Activated naive CD8-positive, alpha-beta T cell (primary cell): Measurements from ENCODE around the gene SPON1.
A peak's percentile ranks its signal among the peaks of the same experiment; 100 is the strongest.
"Not testable (repeated sequence)": the region's sequence is repeated elsewhere in the genome, so short reads cannot be mapped to it uniquely, and the experiment has no call there.

Experiments
- H3K27ac Mint-ChIP-seq: one replicate; pipeline ENCODE4 v1.8.0; 2021; ENCODE audit warnings: mixed read lengths
- H3K27me3 Mint-ChIP-seq: one replicate; pipeline ENCODE4 v1.8.0; 2021; ENCODE audit warnings: mixed read lengths
- H3K36me3 Mint-ChIP-seq: one replicate; pipeline ENCODE4 v1.8.0; 2021; ENCODE audit warnings: mixed read lengths
- H3K4me1 Mint-ChIP-seq: one replicate; pipeline ENCODE4 v1.8.0; 2021; ENCODE audit warnings: low read depth, mixed read lengths
- H3K4me3 Mint-ChIP-seq: one replicate; pipeline ENCODE4 v1.8.0; 2021; ENCODE audit warnings: mild to moderate bottlenecking, mixed read lengths
- H3K9me3 Mint-ChIP-seq: one replicate; pipeline ENCODE4 v1.8.0; 2021; ENCODE audit warnings: low read depth, mixed read lengths

The SPON1 gene

DNA sequence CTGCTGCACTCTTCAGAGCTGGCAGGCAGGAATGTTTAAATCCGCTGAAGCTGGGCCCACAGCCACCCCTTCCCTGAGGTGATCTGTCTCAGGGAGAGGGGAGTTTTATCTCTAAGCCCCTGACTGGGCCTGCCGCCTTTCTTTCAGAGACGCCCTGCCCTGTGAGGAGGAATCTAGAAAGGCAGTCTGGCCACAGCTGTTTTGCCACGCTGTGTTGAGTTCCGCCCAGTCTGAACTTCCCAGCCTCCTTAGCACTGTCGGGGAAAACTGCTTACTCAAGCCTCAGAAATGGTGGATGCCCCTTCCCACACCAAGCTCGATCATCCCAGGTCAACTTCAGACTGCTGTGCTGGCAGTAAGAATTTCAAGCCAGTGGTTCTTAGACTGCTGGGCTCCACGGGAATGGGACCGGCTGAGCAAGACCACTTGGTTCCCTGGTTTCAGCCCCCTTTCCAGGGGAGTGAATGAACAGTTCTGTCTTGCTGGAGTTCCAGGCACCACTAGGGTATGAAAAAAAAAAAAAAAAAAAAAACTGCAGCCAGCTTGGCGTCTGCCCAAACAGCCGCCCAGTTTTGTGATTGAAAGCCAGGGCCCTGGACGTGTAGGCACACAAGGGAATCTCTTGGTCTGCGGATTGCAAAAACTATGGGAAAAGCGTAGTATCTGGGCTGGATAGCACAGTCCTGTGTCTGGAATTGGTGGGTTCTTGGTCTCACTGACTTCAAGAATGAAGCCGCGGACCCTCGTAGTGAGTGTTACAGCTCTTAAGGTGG, 127.4 kb downstream of the SPON1 start:
- H3K9me3 Mint-ChIP-seq: peaks cover 16% of the 10 kb centered on the region
- peaks cover 34% of the 10 kb centered on the region for H3K4me1 Mint-ChIP-seq
- peak overlapping the region; percentile 72 for H3K4me3 Mint-ChIP-seq
- H3K27ac Mint-ChIP-seq: peak overlapping the region; percentile 13
- peaks cover 24% of the 10 kb centered on the region for H3K36me3 Mint-ChIP-seq
- H3K27me3 Mint-ChIP-seq: no peaks in the 10 kb centered on the region

DNA sequence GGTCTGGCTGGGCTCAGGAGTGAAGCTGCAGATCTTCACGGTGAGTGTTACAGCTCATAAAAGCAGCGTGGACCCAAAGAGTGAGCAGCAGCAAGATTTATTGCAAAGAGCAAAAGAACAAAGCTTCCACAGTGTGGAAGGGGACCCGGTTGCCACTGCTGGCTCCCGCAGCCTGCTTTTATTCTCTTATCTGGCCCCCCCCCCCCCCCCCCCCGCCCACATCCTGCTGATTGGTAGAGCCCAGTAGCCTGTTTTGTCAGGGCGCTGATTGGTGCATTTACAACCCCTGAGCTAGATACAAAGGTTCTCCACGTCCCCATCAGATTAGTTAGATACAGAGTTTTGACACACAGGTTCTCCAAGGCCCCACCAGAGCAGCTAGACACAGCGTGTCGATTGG, 128.1 kb downstream of the SPON1 start:
- Mint-ChIP-seq H3K4me3 (peak overlapping the region; percentile 72), H3K36me3 (peaks cover 23% of the 10 kb centered on the region), H3K9me3 (peaks cover 16% of the 10 kb centered on the region), H3K27ac (peak overlapping the region; percentile 55), H3K4me1 (peaks cover 34% of the 10 kb centered on the region)
- H3K27me3 Mint-ChIP-seq: not testable (repeated sequence)

DNA sequence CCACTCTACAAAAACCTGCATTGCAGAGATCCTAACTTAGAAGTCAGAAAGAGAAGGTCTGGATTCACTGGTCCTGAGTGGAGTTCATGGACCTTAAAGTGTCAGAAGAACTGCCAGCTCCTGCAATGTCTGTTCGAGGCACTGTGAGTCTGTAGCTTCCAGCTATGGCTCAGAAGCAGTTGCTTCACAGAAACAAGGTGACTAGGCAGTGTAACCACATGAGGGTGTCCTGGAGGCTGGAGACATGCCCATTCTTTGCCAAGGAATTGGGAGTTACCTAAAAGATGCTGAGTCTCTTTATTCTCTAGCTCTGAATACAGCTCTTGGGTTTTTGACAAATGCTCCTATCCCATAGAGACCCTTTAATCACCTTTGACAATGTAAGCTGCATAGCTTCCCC, 130.5 kb downstream of the SPON1 start:
- Mint-ChIP-seq H3K36me3 (peaks cover 11% of the 10 kb centered on the region), H3K27me3 (no peaks in the 10 kb centered on the region), H3K4me1 (peaks cover 34% of the 10 kb centered on the region), H3K9me3 (peaks cover 6% of the 10 kb centered on the region), H3K27ac (no peak overlapping the region), H3K4me3 (no peak overlapping the region)

DNA sequence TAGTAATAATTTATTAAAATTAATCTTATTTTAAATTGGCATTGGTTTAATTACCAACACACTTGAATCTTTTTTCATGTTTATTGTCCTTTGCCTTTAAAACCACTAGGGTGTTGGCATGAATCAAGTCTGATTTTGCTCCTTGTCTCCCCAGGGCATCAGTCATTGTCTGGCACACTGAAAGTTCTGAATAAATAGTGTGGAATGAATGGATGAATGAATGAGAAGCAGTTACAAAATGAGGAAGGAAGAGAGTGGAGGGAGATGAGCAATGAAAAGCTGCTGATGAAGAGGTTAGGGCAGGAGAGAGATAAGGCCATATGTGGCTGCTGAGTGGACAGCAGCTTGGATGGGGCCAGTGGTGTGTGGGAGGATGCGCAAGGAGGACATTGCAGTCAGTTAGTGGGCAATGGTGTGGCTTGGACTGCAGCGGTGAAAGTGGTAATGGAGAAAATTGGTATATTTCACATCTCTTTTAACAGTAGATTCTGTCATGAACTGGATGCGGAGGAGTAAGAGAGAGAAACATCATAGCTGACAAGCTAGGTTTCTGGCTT, 132.0 kb downstream of the SPON1 start:
- no peak overlapping the region for H3K4me3 Mint-ChIP-seq
- peaks cover 4% of the 10 kb centered on the region for H3K36me3 Mint-ChIP-seq
- no peaks in the 10 kb centered on the region for H3K27me3 Mint-ChIP-seq
- no peaks in the 10 kb centered on the region for H3K9me3 Mint-ChIP-seq
- no peak overlapping the region for H3K27ac Mint-ChIP-seq
- H3K4me1 Mint-ChIP-seq: peaks cover 25% of the 10 kb centered on the region

DNA sequence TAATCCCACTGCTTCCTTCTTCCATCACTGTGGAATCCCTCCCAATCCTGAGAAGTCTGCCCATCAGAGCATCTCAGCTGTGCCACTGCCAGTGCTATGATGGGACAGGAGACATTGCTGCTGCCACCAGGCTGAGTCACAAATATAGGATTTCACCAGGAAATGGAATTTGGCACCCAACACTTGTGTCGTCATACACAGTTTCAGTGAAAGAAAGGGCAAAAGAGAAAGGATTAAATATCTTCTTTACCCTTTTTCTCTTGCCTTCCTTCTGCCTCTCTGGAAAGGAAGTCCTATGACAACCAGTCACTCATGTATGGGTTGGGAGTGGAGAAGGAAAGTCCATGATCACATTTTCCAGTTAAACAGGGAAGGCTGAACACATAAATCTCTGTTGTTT, 133.4 kb downstream of the SPON1 start:
- Mint-ChIP-seq H3K9me3 (no peaks in the 10 kb centered on the region), H3K4me1 (peaks cover 15% of the 10 kb centered on the region), H3K4me3 (no peak overlapping the region), H3K27me3 (no peaks in the 10 kb centered on the region), H3K27ac (no peak overlapping the region), H3K36me3 (no peaks in the 10 kb centered on the region)

DNA sequence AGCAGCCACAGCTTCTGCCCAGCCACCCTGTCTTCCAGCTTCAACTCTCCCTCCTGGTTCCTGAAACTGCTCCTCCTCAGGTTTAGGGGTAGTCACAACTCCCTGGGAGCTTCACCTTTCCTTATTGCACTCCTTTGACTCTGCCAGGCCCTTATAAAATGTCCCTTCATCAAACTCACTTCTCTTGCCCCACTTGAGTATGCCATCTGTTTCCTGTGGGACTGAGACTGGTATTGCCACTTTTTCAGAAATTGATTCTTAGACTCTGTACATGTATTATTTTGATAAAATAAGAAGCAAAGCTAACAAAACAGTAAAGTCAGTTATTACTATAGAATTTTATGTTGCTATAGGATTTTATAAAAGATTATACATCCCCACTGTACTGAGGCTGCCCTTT, 134.1 kb downstream of the SPON1 start:
- no peaks in the 10 kb centered on the region for H3K27me3 Mint-ChIP-seq
- no peaks in the 10 kb centered on the region for H3K9me3 Mint-ChIP-seq
- H3K27ac Mint-ChIP-seq: no peak overlapping the region
- H3K36me3 Mint-ChIP-seq: no peaks in the 10 kb centered on the region
- no peak overlapping the region for H3K4me3 Mint-ChIP-seq
- peaks cover 19% of the 10 kb centered on the region for H3K4me1 Mint-ChIP-seq

DNA sequence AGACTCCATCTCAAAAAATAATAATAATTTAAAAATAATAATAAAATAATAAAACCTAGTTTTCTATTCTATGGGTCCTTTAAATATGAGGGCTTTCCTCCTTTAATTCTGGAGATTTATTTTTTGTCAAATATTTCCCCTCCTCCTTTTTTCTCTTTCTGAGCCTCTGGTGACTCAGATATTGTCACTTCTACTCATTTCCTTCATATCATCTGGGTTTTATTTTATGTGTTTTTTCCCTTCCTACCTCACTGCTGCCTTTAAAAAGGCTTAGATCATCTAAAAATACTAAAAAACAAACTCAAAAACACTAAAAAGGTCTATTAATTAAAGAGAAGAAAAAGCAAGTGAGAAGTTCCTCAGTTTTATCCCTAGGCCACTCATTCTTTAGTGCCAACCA, 138.9 kb downstream of the SPON1 start:
- peak overlapping the region; percentile 69 for H3K27ac Mint-ChIP-seq

DNA sequence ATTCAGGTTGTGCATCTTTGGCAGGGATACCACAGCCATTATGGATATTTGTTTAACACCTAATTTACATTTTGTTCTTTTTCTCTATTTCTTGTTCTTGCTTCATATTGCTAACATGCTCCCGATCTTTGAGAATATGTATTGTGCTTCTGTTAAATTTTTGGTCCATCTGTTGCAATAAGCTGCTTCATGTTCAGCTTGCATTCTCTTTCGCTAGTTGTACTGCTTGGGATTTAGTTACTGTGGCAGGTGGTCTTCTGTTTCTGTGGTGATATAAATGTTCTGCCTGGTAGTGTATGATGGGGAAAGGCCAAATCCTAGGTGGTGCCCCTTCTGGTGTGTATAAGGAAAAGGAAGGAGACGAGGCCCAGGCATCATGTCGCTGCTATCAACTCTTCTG, 140.2 kb downstream of the SPON1 start:
- Mint-ChIP-seq H3K27ac (peak overlapping the region; percentile 58), H3K4me3 (no peak overlapping the region), H3K27me3 (no peaks in the 10 kb centered on the region), H3K36me3 (peaks cover 4% of the 10 kb centered on the region), H3K9me3 (no peaks in the 10 kb centered on the region), H3K4me1 (peaks cover 27% of the 10 kb centered on the region)

More for the DNA sequence above, 138.9 kb downstream of the SPON1 start:
- no peaks in the 10 kb centered on the region for H3K27me3 Mint-ChIP-seq
- H3K9me3 Mint-ChIP-seq: no peaks in the 10 kb centered on the region
- peaks cover 27% of the 10 kb centered on the region for H3K4me1 Mint-ChIP-seq
- H3K4me3 Mint-ChIP-seq: peak overlapping the region; percentile 28
- H3K36me3 Mint-ChIP-seq: peaks cover 4% of the 10 kb centered on the region

DNA sequence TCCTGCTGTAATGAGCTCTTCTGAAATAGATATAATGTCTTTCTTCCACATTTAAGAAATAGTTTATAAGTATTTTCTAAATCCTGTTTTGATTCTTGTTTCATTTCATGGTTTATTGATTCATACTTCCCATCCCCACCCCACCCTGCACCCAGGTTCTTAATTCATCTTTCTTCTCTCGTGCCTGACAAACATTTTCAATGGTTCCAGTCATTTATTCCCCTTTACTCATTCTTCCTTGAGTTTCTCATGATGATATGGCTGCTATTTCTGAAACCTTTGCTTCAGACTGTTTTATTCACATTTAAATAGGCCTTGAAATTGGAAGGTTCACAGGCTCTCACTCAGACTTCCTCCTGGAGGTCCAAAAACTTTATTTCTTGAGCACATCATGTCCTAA, 142.9 kb downstream of the SPON1 start:
- no peaks in the 10 kb centered on the region for H3K27me3 Mint-ChIP-seq
- peak overlapping the region; percentile 23 for H3K27ac Mint-ChIP-seq
- peaks cover 27% of the 10 kb centered on the region for H3K4me1 Mint-ChIP-seq
- no peak overlapping the region for H3K4me3 Mint-ChIP-seq
- peaks cover 4% of the 10 kb centered on the region for H3K36me3 Mint-ChIP-seq
- no peaks in the 10 kb centered on the region for H3K9me3 Mint-ChIP-seq

DNA sequence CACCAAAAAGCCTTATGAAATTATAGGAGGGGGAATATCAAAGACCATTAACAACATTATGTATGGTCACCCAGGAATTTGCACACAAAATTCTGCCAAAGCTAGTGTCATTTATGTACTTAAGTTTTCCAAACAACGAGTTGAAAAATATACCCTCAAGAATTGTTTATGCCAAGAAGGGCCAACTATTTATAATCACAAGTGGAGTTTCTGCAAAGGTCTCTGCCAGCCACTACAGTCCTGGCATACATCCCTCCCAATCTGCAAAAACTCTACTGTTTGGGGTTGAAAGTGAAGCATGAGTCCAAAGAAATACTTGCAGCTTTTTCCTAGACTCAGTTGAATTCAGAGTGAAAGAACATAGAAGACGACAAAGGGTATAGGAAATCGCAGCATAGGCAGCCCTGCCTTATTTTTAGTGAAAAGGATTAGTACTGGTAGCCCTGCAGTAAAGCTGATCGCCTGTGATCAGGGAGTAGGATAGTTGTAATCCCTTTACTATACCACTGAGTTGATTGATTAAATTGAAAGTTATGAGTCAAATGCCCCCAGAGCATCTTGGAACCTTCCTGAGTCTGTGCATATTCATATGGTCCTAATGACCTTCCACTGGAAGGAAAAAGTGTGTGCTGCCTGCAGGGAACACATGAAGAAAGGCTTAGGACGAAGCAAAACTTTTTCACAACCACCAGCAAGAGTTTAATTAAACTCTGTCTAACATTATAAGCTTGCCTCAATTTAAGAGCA, 144.0 kb downstream of the SPON1 start:
- peaks cover 4% of the 10 kb centered on the region for H3K36me3 Mint-ChIP-seq
- H3K4me3 Mint-ChIP-seq: no peak overlapping the region
- H3K9me3 Mint-ChIP-seq: no peaks in the 10 kb centered on the region
- no peak overlapping the region for H3K27ac Mint-ChIP-seq
- no peaks in the 10 kb centered on the region for H3K27me3 Mint-ChIP-seq
- peaks cover 22% of the 10 kb centered on the region for H3K4me1 Mint-ChIP-seq

DNA sequence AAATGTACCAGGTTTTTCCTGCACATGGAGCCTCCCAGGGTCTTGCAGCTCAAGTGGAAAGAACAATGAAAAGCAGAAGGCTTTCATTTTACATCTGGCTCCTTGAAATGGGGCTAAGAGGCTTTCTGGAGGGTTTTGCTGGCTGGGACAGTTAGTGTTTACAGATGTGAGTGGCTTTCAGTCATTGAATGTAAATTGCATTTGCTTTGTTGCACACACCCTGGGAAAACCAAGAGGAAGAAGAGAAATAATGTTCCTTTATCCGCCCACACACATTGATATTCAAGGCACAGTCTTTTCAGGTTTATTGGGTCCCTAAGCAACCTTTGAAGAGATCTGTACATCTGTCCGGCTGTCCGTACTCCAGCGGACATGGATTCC, 144.5 kb downstream of the SPON1 start:
- H3K36me3 Mint-ChIP-seq: peaks cover 4% of the 10 kb centered on the region
- H3K4me1 Mint-ChIP-seq: peaks cover 16% of the 10 kb centered on the region
- H3K4me3 Mint-ChIP-seq: no peak overlapping the region
- no peak overlapping the region for H3K27ac Mint-ChIP-seq
- H3K27me3 Mint-ChIP-seq: no peaks in the 10 kb centered on the region
- H3K9me3 Mint-ChIP-seq: no peaks in the 10 kb centered on the region

DNA sequence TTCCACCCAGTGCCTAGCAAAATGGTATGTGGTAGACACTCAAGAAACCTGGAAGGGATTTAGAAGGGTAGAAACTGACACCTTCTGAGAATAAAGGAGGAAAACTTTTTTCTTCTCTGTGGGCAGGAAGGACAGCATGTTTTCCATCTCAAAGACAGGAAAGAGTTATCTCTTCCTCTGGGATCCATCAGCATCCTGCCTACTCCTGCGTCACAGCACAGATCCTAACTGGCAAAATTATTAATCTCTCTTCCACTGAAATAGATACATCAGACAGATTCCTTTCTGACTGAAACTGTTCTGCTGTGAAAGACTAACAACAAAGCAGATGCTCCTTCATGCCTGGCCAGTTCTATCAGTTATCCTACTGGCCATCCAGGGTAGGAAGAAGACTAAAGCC, 147.2 kb downstream of the SPON1 start:
- Mint-ChIP-seq H3K4me3 (no peak overlapping the region), H3K4me1 (peaks cover 9% of the 10 kb centered on the region), H3K27me3 (no peaks in the 10 kb centered on the region), H3K36me3 (peaks cover 4% of the 10 kb centered on the region), H3K9me3 (no peaks in the 10 kb centered on the region), H3K27ac (no peak overlapping the region)

DNA sequence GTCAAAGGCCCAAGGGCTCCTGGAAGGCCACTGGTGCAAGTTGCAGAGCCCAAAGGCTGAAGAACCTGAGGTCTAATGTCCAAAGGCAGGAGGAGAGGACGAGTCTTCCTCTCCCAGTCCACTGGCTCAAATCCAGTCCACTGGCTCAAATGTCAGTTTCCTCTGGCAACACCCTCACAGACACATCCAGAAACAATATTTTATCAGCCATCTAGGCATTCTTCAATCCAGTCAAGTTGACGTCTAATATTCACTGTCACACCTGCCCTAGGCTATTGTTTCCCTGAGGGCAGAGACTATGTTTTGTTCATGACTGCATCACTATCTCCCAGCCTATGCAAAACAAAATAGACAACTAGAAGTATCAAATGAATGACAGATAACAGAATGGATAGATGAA, 148.1 kb downstream of the SPON1 start:
- Mint-ChIP-seq H3K4me1 (peaks cover 2% of the 10 kb centered on the region), H3K27ac (no peak overlapping the region), H3K4me3 (no peak overlapping the region), H3K9me3 (no peaks in the 10 kb centered on the region), H3K27me3 (no peaks in the 10 kb centered on the region), H3K36me3 (no peaks in the 10 kb centered on the region)

DNA sequence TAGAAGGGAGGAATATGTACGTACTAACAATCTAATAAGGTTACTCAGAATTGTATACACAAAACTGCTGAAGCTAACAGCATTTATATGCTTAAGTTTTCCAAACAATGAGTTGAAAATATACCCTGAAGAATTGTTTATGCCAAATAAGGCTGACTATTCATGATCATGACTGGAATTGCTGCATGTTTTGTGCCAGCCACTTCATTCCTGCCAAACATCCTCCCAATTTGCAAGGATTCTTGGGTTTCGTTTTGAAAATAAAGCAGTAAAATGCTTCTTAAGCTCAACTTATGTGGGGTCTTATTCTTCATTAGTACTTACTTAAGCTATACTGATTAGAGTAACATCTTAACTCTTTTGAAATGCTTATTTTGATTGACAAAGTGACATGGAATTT, 149.0 kb downstream of the SPON1 start:
- H3K27me3 Mint-ChIP-seq: no peaks in the 10 kb centered on the region
- H3K9me3 Mint-ChIP-seq: peaks cover 2% of the 10 kb centered on the region
- no peak overlapping the region for H3K4me3 Mint-ChIP-seq
- peaks cover 3% of the 10 kb centered on the region for H3K36me3 Mint-ChIP-seq
- no peaks in the 10 kb centered on the region for H3K4me1 Mint-ChIP-seq
- no peak overlapping the region for H3K27ac Mint-ChIP-seq

DNA sequence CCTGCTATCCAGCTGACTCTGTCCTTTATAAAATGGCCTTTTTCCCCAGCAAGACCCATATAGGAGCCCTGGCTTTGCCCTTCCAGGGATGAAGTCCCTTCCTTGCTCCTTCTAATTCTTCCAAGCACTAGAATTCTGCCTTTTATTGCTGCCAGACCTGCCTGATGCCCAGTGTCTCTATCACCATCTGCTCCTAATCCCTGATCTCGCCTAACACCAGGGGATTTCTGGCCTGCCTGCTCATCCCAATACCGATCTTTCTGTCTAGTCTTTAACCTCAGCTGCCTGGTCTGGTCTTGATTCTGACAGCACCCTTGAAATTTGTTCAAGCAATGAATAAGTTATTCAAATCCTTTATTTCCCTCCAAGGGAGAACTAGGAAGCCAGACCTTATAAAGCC, 150.2 kb downstream of the SPON1 start:
- Mint-ChIP-seq H3K4me3 (no peak overlapping the region), H3K27me3 (no peaks in the 10 kb centered on the region), H3K9me3 (peaks cover 4% of the 10 kb centered on the region), H3K36me3 (peaks cover 4% of the 10 kb centered on the region), H3K4me1 (no peaks in the 10 kb centered on the region), H3K27ac (no peak overlapping the region)
